Measurements from ENCODE around the gene DOCK1.

Gene DOCK1

GRCh38 chr10:127392351-127393235, 487.4 kb downstream of the DOCK1 start:
- Histone ChIP-seq H3K4me2 (ENCODE audit: low read depth, low read length) (no peak overlapping the region), H3K9me3 (replicated peaks; ENCODE audit: insufficient read depth, low read length) (no peaks in the 10 kb centered on the region), H3K36me3 (replicated peaks; ENCODE audit: insufficient read depth, low read length) (no peaks in the 10 kb centered on the region), H3K79me2 (ENCODE audit: low read length) (no peaks in the 10 kb centered on the region), H2AFZ (ENCODE audit: low read length) (no peak overlapping the region), H3F3A (ENCODE audit: insufficient read depth, low read length) (no peaks in the 10 kb centered on the region), H3K9me2 (replicated peaks; ENCODE audit: insufficient read depth, low read length) (no peaks in the 10 kb centered on the region), H4K20me1 (ENCODE audit: insufficient read depth, low read length) (no peaks in the 10 kb centered on the region), H3K27me3 (replicated peaks; ENCODE audit: insufficient read depth, low read length) (peaks cover 17% of the 10 kb centered on the region; the same call in 1 of the 2 replicates), H3K9ac (ENCODE audit: low read length) (no peak overlapping the region), H3K4me3 (ENCODE audit: low read length) (no peak overlapping the region), H3K4me1 (ENCODE audit: low read length) (no peaks in the 10 kb centered on the region), H3K27ac (ENCODE audit: low read length) (no peak overlapping the region)
- TF ChIP-seq EZH2phosphoT487 (IDR thresholded peaks at IDR 0.05; ENCODE audit: low read length) = no peak
- TF ChIP-seq CTCF (IDR thresholded peaks at IDR 0.05; ENCODE audit: low read length) = no peak
- TF ChIP-seq EZH2 (optimal IDR thresholded peaks at IDR 0.05; ENCODE audit: low read depth, low read length) = no peak
- DNase-seq = no peak

- no peak overlapping the region for H3K4me2 ChIP-seq (ENCODE audit: low read depth, low read length)
- no peaks in the 10 kb centered on the region for H3K36me3 ChIP-seq (replicated peaks; ENCODE audit: insufficient read depth, low read length)
- no peaks in the 10 kb centered on the region for H3K9me2 ChIP-seq (replicated peaks; ENCODE audit: insufficient read depth, low read length)
- H3K27ac ChIP-seq (ENCODE audit: low read length) = no peak overlapping the region
- TF ChIP-seq EZH2 (optimal IDR thresholded peaks at IDR 0.05; ENCODE audit: low read depth, low read length) (no peak), EZH2phosphoT487 (IDR thresholded peaks at IDR 0.05; ENCODE audit: low read length) (no peak), CTCF (IDR thresholded peaks at IDR 0.05; ENCODE audit: low read length) (no peak)
- peaks cover 12% of the 10 kb centered on the region; the same call in 1 of the 2 replicates for H3K27me3 ChIP-seq (replicated peaks; ENCODE audit: insufficient read depth, low read length)
- no peak overlapping the region for H3K4me3 ChIP-seq (ENCODE audit: low read length)
- no peaks in the 10 kb centered on the region for H3K9me3 ChIP-seq (replicated peaks; ENCODE audit: insufficient read depth, low read length)
- H2AFZ ChIP-seq (ENCODE audit: low read length) = no peak overlapping the region
- no peak overlapping the region for H3K9ac ChIP-seq (ENCODE audit: low read length)
- no peaks in the 10 kb centered on the region for H4K20me1 ChIP-seq (ENCODE audit: insufficient read depth, low read length)
- no peak for DNase-seq
- no peaks in the 10 kb centered on the region for H3F3A ChIP-seq (ENCODE audit: insufficient read depth, low read length)
- H3K4me1 ChIP-seq (ENCODE audit: low read length) = no peaks in the 10 kb centered on the region
- H3K79me2 ChIP-seq (ENCODE audit: low read length) = no peaks in the 10 kb centered on the region
Observed at GRCh38 chr10:127398140-127398970, 493.1 kb downstream of the DOCK1 start.

GRCh38 chr10:127398971-127399365, 493.7 kb downstream of the DOCK1 start:
- H3K9me3 ChIP-seq (replicated peaks; ENCODE audit: insufficient read depth, low read length) = no peaks in the 10 kb centered on the region
- DNase-seq = no peak
- no peak overlapping the region for H3K9ac ChIP-seq (ENCODE audit: low read length)
- no peak overlapping the region for H2AFZ ChIP-seq (ENCODE audit: low read length)
- no peaks in the 10 kb centered on the region for H3K36me3 ChIP-seq (replicated peaks; ENCODE audit: insufficient read depth, low read length)
- H3K27me3 ChIP-seq (replicated peaks; ENCODE audit: insufficient read depth, low read length) = peaks cover 8% of the 10 kb centered on the region; the same call in 1 of the 2 replicates
- H3K27ac ChIP-seq (ENCODE audit: low read length) = no peak overlapping the region
- H3K4me2 ChIP-seq (ENCODE audit: low read depth, low read length) = no peak overlapping the region
- no peak for TF ChIP-seq CTCF (IDR thresholded peaks at IDR 0.05; ENCODE audit: low read length)
- H4K20me1 ChIP-seq (ENCODE audit: insufficient read depth, low read length) = no peaks in the 10 kb centered on the region
- H3K4me1 ChIP-seq (ENCODE audit: low read length) = no peaks in the 10 kb centered on the region
- H3K4me3 ChIP-seq (ENCODE audit: low read length) = no peak overlapping the region
- no peaks in the 10 kb centered on the region for H3K79me2 ChIP-seq (ENCODE audit: low read length)
- H3F3A ChIP-seq (ENCODE audit: insufficient read depth, low read length) = no peaks in the 10 kb centered on the region
- no peaks in the 10 kb centered on the region for H3K9me2 ChIP-seq (replicated peaks; ENCODE audit: insufficient read depth, low read length)

Data from MM.1S (cell line).